Heart left ventricle (tissue), 16 donors: Measurements from ENCODE around the gene ARVCF. TPM values are rescaled to one million over a fixed set of nuclear protein-coding genes. Genes with fewer than 3 reads are reported as not detected.

ENCODE experiments used
- ATAC-seq, 4 donors: fragments of 200-7000 bp; cut with Tn5 transposase; one replicate each; pipeline ENCODE4 v1.9.1; 2020 to 2022; ENCODE audit warnings: moderate library complexity in 4 of 4, mild to moderate bottlenecking in 3 of 4, moderate number of reproducible peaks in 1 of 4
- DNase-seq, 5 donors: peaks; one replicate each; pipeline ENCODE4 v3.0.0-alpha.2; 2020
- H3K27ac ChIP-seq, 12 donors: fragments of 200-600 bp; sonication (generic) in 4 of 12; one replicate each; pipeline versions ENCODE4 v1.5.0 to v1.8.0; 2016 to 2022; ENCODE audit warnings: mild to moderate bottlenecking in 2 of 12
- H3K27me3 ChIP-seq, 9 donors: fragments of 200-600 bp; sonication (generic) in 2 of 9; one replicate each; pipeline versions ENCODE4 v1.5.1 to v1.8.0; 2016 to 2022; ENCODE audit warnings: mild to moderate bottlenecking in 3 of 9
- H3K36me3 ChIP-seq, 9 donors: fragments of 200-600 bp; sonication (generic) in 2 of 9; one replicate each; pipeline versions ENCODE4 v1.5.0 to v1.8.0; 2018 to 2022; ENCODE audit warnings: mild to moderate bottlenecking in 2 of 9
- H3K4me1 ChIP-seq, 12 donors: fragments of 200-600 bp; sonication (generic) in 4 of 12; one replicate each; pipeline versions ENCODE4 v1.5.0 to v1.8.0; 2016 to 2022; ENCODE audit warnings: mild to moderate bottlenecking in 3 of 12
- H3K4me3 ChIP-seq, 12 donors: fragments of 200-600 bp; sonication (generic) in 4 of 12; one replicate each; pipeline versions ENCODE4 v1.5.0 to v1.8.0; 2017 to 2022; ENCODE audit warnings: mild to moderate bottlenecking in 9 of 12, moderate library complexity in 4 of 12
- H3K9me3 ChIP-seq, 12 donors: fragments of 200-600 bp; sonication (generic) in 4 of 12; one replicate each; pipeline versions ENCODE4 v1.5.0 to v1.8.0; 2016 to 2022; ENCODE audit warnings: mild to moderate bottlenecking in 1 of 12
- CTCF ChIP-seq, 12 donors: fragments of 200-600 bp; sonication (generic) in 4 of 12; IDR thresholded peaks; one replicate each; pipeline versions ENCODE4 v1.5.0 to v1.8.0; 2018 to 2022; ENCODE audit warnings: antibody characterized with exemption in 12 of 12, mild to moderate bottlenecking in 5 of 12
- POLR2A ChIP-seq, 2 donors: fragments of 450-650 bp; IDR thresholded peaks; one replicate each; pipeline ENCODE4 v1.6.1; 2017; ENCODE audit warnings: antibody characterized with exemption in 2 of 2, mild to moderate bottlenecking in 2 of 2, moderate library complexity in 2 of 2
- WGBS, 4 donors: extraction: QIAGEN DNeasy Blood & Tissue Kit in 2 of 4; methylation state at CpG; one replicate each; pipeline versions ENCODE4 v1.1.5 to v1.1.7; 2013 to 2018; 5-methylcytosine and 5-hydroxymethylcytosine counted together
- intact Hi-C, 10 donors: fragments of 100-400 bp; cut with DNase I; formaldehyde crosslinking; loops; one replicate each; pipeline versions ENCODE4 v1.11.1 to v1.14.2; 2022
- polyA plus RNA-seq, 2 donors: library from polyadenylated mRNA; stranded (reverse); fragments of 200-250 nt; gene quantifications; one replicate each; pipeline ENCODE4 v1.2.3, GENCODE V29; 2013
- total RNA-seq, 9 donors: library from RNA; depleted of rRNA in 2 of 9; stranded (reverse); fragments of >200 nt in 2 of 9; fragmentation: NEBNext Ultra II Directional in 3 of 9; extraction: Animal tissue kit (Norgen Biotek cat#: 25700) in 3 of 9; gene quantifications; one replicate each; pipeline versions ENCODE4 v1.1.0 to v1.2.4, GENCODE V29; 2016 to 2023
- donor health status: ischemic (EF 13 %, LVEDD 7.1; RV severe dilation, severe dysfunction).
- donor health status: healthy with polysubstance abuse.
- donor health status: DM: no; HTN: yes; CAD: no.
- donor health status: DM: no; HTN: no; CAD: no.
- donor health status: ischemic (EF 25% LVEDD 6.9; RV normal size, moderate dysfunction).
- donor health status: ischemic (EF 25% LVEDD 5.7; RV mildly dilated, moderate dysfunction).
- donor health status: healthy.
- donor health status: DM: yes; HTN: yes; CAD: no.
- donor health status: ischemic (EF 35%, LVEDD 5.7; RV mildly dilated, moderate dysfunction).
- donor health status: nonischemic (EF 11% LVEDD 7.7; RV severe dilation, severe dysfunction).
- donor health status: DM: yes; HTN: yes; CAD: no.
- donor health status: PGD.
- donor health status: ischemic (EF 29% LVEDD 5.4; RV normal size, mild dysfunction).
- donor health status: nonischemic (EF 23%, LVEDD 6.1; RV moderate dilation, normal function).

ARVCF gene
- total and polyA plus RNA-seq, 11 donors, result 21.2 to 46.6 (median 33.3) TPM

GRCh38 chr22:19986011-19986409, 30.6 kb downstream of the ARVCF start:
- intact Hi-C loops, result loop anchor here in 1 of 10 donors (2.0 to 5.0 kb wide), 2 partner anchors 31 to 96 kb away; partner anchors contain the start of genes ARVCF and DGCR8
- peak overlapping the region in 11 of 12 donors; percentile 72 to 98 (median 92) for H3K27ac ChIP-seq
- H3K9me3 ChIP-seq, result no peaks in the 10 kb centered on the region
- peaks cover 4 to 72% (median 46%) of the 10 kb centered on the region in 12 donors for H3K4me1 ChIP-seq
- ATAC-seq, result no peak
- 52 to 61% (median 58%) methylated on average over 2 of the region's 2 CpGs; no CpG with 5 or more reads in 1 of the 4 donors for WGBS, 4 donors
- peaks cover 0 to 9% (median 4%) of the 10 kb centered on the region in 9 donors for H3K36me3 ChIP-seq
- no peaks in the 10 kb centered on the region for H3K27me3 ChIP-seq
- TF ChIP-seq POLR2A (IDR thresholded peaks at IDR 0.05), result no peak
- no peak for TF ChIP-seq CTCF (IDR thresholded peaks at IDR 0.05)
- DNase-seq, result peak in 1 of 5 donors; percentile 20
- peak overlapping the region; percentile 58 to 96 (median 86) for H3K4me3 ChIP-seq

GRCh38 chr22:19984851-19985811, 31.5 kb downstream of the ARVCF start:
- ATAC-seq (no peak), DNase-seq (peak in 2 of 5 donors; percentile 30 to 43)
- Histone ChIP-seq H3K27ac (peak overlapping the region in 11 of 12 donors; percentile 47 to 98 (median 92)), H3K27me3 (no peaks in the 10 kb centered on the region), H3K4me3 (peak overlapping the region in 5 of 12 donors; percentile 80 to 96 (median 88)), H3K4me1 (peaks cover 4 to 66% (median 46%) of the 10 kb centered on the region in 12 donors), H3K36me3 (peaks cover 0 to 18% (median 13%) of the 10 kb centered on the region in 9 donors), H3K9me3 (no peaks in the 10 kb centered on the region)
- no peak for TF ChIP-seq CTCF (IDR thresholded peaks at IDR 0.05)
- TF ChIP-seq POLR2A (IDR thresholded peaks at IDR 0.05), result no peak
- 67 to 77% (median 73%) methylated on average over 11 of the region's 11 CpGs for WGBS, 4 donors
- intact Hi-C loops, result loop anchor here in 2 of 10 donors (2.0 to 5.0 kb wide), 2 partner anchors 16 to 97 kb away; partner anchors contain the start of gene DGCR8 (in 1 of the 2)

GRCh38 chr22:19984201-19984753, 32.3 kb downstream of the ARVCF start:
- peaks cover 0 to 26% (median 20%) of the 10 kb centered on the region in 9 donors for H3K36me3 ChIP-seq
- peak overlapping the region in 1 of 12 donors; percentile 24 for H3K4me3 ChIP-seq
- DNase-seq (peak; percentile 63 to 84 (median 80)), ATAC-seq (peak; percentile 59 to 84 (median 75))
- intact Hi-C loops, result loop anchor here in 1 of 10 donors (2.0 kb wide), 1 partner anchor 17 kb away; no protein-coding TSS in a partner anchor
- no peaks in the 10 kb centered on the region for H3K27me3 ChIP-seq
- no peak for TF ChIP-seq POLR2A (IDR thresholded peaks at IDR 0.05)
- TF ChIP-seq CTCF (IDR thresholded peaks at IDR 0.05), result no peak
- WGBS, 4 donors, result 61 to 67% (median 64%) methylated on average over 14 to 19 of the region's 19 CpGs
- H3K4me1 ChIP-seq, result peaks cover 4 to 66% (median 45%) of the 10 kb centered on the region in 12 donors
- peak overlapping the region; percentile 64 to 98 (median 88) for H3K27ac ChIP-seq
- no peaks in the 10 kb centered on the region for H3K9me3 ChIP-seq
